Measurements from ENCODE around the gene C10orf95. TPM values are rescaled to one million over a fixed set of nuclear protein-coding genes. Genes with fewer than 3 reads are reported as not detected.

C10orf95 gene
- total RNA-seq, 1 experiment from 2014 or later: 0.82 TPM

DNA sequence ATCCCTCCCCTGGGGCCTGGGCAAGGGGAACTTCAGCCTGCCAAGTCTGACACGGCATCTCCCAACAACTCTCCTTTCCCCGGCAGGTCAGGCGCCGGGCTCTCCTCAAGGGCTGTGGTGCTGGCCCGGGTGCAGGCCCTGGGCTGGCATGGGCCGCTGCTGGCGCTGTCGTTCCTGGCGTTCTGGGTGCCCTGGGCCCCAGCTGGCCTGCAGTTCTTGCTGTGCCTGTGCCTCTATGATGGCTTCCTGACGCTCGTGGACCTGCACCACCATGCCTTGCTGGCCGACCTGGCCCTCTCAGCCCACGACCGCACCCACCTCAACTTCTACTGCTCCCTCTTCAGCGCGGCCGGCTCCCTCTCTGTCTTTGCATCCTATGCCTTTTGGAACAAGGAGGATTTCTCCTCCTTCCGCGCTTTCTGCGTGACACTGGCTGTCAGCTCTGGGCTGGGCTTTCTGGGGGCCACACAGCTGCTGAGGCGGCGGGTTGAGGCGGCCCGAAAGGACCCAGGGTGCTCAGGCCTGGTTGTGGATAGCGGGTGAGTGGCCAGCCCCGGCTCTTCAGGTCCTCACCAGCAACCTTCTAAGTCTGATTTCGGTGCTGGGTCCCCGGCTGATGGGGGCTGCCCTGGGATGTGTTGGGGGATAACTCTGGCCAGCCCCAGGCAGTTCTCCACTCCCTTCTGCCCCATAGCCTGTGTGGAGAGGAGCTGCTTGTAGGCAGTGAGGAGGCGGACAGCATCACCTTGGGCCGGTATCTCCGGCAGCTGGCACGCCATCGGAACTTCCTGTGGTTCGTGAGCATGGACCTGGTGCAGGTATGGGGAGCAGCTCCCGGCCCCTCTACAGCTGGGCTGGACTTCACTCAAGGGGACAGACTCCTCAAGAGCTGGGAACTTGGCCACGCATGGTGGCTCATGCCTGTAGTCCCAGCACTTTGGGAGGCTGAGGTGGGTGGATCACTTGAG is 19.5 kb upstream of the C10orf95 start:
- POLR2A ChIA-PET: interaction anchor here (0.6 kb wide), 1 partner anchor 90 kb away, joined by 4 read pairs; no protein-coding TSS in a partner anchor
- Mint-ChIP-seq H3K4me1 (ENCODE audit: low read depth, unreplicated experiment) (no peaks in the 10 kb centered on the region), H3K4me3 (ENCODE audit: unreplicated experiment) (no peak overlapping the region), H3K27ac (ENCODE audit: unreplicated experiment) (no peak overlapping the region), H3K36me3 (ENCODE audit: insufficient read depth, unreplicated experiment) (peaks cover 30% of the 10 kb centered on the region), H3K27me3 (ENCODE audit: insufficient read depth, unreplicated experiment) (no peaks in the 10 kb centered on the region), H3K9me3 (ENCODE audit: unreplicated experiment) (no peaks in the 10 kb centered on the region)
- TF ChIP-seq, protein P1, sequence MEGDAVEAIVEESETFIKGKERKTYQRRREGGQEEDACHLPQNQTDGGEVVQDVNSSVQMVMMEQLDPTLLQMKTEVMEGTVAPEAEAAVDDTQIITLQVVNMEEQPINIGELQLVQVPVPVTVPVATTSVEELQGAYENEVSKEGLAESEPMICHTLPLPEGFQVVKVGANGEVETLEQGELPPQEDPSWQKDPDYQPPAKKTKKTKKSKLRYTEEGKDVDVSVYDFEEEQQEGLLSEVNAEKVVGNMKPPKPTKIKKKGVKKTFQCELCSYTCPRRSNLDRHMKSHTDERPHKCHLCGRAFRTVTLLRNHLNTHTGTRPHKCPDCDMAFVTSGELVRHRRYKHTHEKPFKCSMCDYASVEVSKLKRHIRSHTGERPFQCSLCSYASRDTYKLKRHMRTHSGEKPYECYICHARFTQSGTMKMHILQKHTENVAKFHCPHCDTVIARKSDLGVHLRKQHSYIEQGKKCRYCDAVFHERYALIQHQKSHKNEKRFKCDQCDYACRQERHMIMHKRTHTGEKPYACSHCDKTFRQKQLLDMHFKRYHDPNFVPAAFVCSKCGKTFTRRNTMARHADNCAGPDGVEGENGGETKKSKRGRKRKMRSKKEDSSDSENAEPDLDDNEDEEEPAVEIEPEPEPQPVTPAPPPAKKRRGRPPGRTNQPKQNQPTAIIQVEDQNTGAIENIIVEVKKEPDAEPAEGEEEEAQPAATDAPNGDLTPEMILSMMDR (IDR thresholded peaks at IDR 0.05; ENCODE audit: insufficient read depth in 1 of 2, low read depth in 1 of 2, low read length in 1 of 2, severe bottlenecking in 1 of 2, unreplicated experiment in 1 of 2): no peak
- no peaks in the 10 kb centered on the region for H3K9me3 ChIP-seq
- CTCF ChIA-PET: no interaction called here
- no peaks in the 10 kb centered on the region for H3K27me3 ChIP-seq (replicated peaks; ENCODE audit: control insufficient read depth, insufficient read depth, low read length)
- no peak overlapping the region for H3K4me3 ChIP-seq (ENCODE audit: low read depth, low read length)
- DNase-seq: no peak
- BruUV-seq (replicated peaks): no TSS peak
- H3K36me3 ChIP-seq (ENCODE audit: control insufficient read depth, insufficient read depth, low read length): no peaks in the 10 kb centered on the region; the same call in 1 of the 2 replicates
- intact Hi-C loops (cut with micrococcal nuclease; ENCODE audit: unreplicated experiment): loop anchor here (1.0 kb wide), 1 partner anchor 8 kb away; no protein-coding TSS in a partner anchor
- no peaks in the 10 kb centered on the region for H3K4me1 ChIP-seq

DNA sequence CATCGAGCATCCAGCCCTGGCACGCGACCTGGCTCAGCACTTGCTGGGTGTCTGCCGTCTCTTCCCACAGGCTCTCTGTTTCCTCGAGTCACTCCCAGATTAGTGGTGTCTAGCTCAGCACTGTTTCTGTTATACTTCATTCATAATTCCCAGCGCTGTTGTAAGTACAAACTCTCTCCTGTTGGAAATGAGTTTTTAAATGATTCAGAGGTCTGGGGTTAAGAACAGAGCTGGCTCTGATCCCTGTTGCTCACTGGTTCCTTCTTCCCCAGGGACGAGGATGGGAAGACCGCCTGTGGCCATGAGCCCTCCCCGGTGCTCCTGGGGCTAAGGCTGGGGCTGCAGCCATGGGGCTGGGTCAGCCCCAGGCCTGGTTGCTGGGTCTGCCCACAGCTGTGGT is 17.3 kb upstream of the C10orf95 start:
- H3K4me1 Mint-ChIP-seq (ENCODE audit: low read depth, unreplicated experiment): peaks cover 3% of the 10 kb centered on the region
- DNase-seq: no peak
- H3K4me1 ChIP-seq: peaks cover 6% of the 10 kb centered on the region
- H3K27ac Mint-ChIP-seq (ENCODE audit: unreplicated experiment): no peak overlapping the region
- BruUV-seq (replicated peaks): no TSS peak
- no peaks in the 10 kb centered on the region for H3K9me3 Mint-ChIP-seq (ENCODE audit: unreplicated experiment)
- no peaks in the 10 kb centered on the region for H3K27me3 Mint-ChIP-seq (ENCODE audit: insufficient read depth, unreplicated experiment)
- no peak overlapping the region for H3K4me3 ChIP-seq (ENCODE audit: low read depth, low read length)
- intact Hi-C loops (cut with micrococcal nuclease; ENCODE audit: unreplicated experiment): no loop called here
- no peaks in the 10 kb centered on the region for H3K9me3 ChIP-seq
- peaks cover 27% of the 10 kb centered on the region for H3K36me3 Mint-ChIP-seq (ENCODE audit: insufficient read depth, unreplicated experiment)
- H3K27me3 ChIP-seq (replicated peaks; ENCODE audit: control insufficient read depth, insufficient read depth, low read length): no peaks in the 10 kb centered on the region
- POLR2A ChIA-PET: no interaction called here
- H3K36me3 ChIP-seq (ENCODE audit: control insufficient read depth, insufficient read depth, low read length): no peaks in the 10 kb centered on the region; the same call in 1 of the 2 replicates
- CTCF ChIA-PET: no interaction called here
- no peak overlapping the region for H3K4me3 Mint-ChIP-seq (ENCODE audit: unreplicated experiment)
- TF ChIP-seq, protein P1 (IDR thresholded peaks at IDR 0.05; ENCODE audit: insufficient read depth in 1 of 2, low read depth in 1 of 2, low read length in 1 of 2, severe bottlenecking in 1 of 2, unreplicated experiment in 1 of 2): no peak

DNA sequence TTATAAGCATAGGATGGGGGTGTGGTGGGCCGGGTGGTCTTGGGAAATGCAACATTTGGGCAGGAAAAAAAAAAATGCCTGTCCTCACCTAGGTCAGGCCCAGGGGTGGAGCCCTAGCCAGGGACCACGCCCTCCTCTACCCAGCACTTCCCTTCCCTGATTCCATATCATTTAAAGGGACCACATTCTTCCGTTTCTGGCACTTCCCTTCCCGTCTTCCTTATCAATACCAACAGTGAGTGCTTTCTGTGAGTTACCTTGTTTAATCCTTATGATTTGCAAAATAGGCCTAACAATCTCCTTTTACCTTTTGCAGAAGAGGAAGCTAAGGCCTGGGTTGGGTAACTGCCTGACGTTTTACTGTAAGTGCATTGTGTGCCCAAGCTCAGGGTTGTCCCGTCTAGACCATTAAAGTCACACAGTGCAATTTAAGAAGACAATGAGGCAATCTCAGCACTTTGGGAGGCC is 16.7 kb upstream of the C10orf95 start:
- DNase-seq: no peak
- Mint-ChIP-seq H3K27me3 (ENCODE audit: insufficient read depth, unreplicated experiment) (no peaks in the 10 kb centered on the region), H3K4me3 (ENCODE audit: unreplicated experiment) (no peak overlapping the region), H3K9me3 (ENCODE audit: unreplicated experiment) (no peaks in the 10 kb centered on the region), H3K4me1 (ENCODE audit: low read depth, unreplicated experiment) (peaks cover 10% of the 10 kb centered on the region), H3K36me3 (ENCODE audit: insufficient read depth, unreplicated experiment) (peaks cover 34% of the 10 kb centered on the region), H3K27ac (ENCODE audit: unreplicated experiment) (no peak overlapping the region)
- no TSS peak for BruUV-seq (replicated peaks)
- TF ChIP-seq, protein P1 (IDR thresholded peaks at IDR 0.05; ENCODE audit: insufficient read depth in 1 of 2, low read depth in 1 of 2, low read length in 1 of 2, severe bottlenecking in 1 of 2, unreplicated experiment in 1 of 2): no peak
- no peak overlapping the region for H3K4me3 ChIP-seq (ENCODE audit: low read depth, low read length)
- no peaks in the 10 kb centered on the region for H3K9me3 ChIP-seq
- no peaks in the 10 kb centered on the region for H3K27me3 ChIP-seq (replicated peaks; ENCODE audit: control insufficient read depth, insufficient read depth, low read length)
- H3K4me1 ChIP-seq: peaks cover 11% of the 10 kb centered on the region
- POLR2A ChIA-PET: no interaction called here
- intact Hi-C loops (cut with micrococcal nuclease; ENCODE audit: unreplicated experiment): no loop called here
- H3K36me3 ChIP-seq (ENCODE audit: control insufficient read depth, insufficient read depth, low read length): no peaks in the 10 kb centered on the region; the same call in 1 of the 2 replicates
- CTCF ChIA-PET: no interaction called here
